ENCODE results near the gene FADS3.

FADS3 gene

DNA sequence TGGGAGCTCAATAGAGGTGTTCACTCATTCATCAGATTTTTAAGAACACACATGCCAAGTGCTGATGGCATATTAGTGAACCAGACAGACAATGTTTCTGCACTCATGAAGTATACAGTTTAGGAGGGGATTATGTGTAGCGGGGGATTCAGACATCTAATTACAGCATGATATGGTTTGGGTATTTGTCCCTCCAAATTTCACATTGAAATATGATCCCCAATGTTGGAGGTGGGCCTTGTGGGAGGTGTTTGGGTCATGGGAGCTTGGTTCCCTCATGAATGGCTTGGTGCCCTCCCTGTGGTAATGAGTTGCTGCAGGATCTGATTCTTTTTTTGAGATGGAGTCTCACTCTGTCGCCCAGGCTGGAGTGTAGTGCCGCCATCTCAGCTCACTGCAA, 34.9 kb upstream of the FADS3 start:
- in situ Hi-C loops (cut with MboI; ENCODE audit: low pct_unique_long_range_greater_than_20kb, low sequenced_read_pairs, unreplicated experiment), result no loop called here
- TF ChIP-seq, protein P1, sequence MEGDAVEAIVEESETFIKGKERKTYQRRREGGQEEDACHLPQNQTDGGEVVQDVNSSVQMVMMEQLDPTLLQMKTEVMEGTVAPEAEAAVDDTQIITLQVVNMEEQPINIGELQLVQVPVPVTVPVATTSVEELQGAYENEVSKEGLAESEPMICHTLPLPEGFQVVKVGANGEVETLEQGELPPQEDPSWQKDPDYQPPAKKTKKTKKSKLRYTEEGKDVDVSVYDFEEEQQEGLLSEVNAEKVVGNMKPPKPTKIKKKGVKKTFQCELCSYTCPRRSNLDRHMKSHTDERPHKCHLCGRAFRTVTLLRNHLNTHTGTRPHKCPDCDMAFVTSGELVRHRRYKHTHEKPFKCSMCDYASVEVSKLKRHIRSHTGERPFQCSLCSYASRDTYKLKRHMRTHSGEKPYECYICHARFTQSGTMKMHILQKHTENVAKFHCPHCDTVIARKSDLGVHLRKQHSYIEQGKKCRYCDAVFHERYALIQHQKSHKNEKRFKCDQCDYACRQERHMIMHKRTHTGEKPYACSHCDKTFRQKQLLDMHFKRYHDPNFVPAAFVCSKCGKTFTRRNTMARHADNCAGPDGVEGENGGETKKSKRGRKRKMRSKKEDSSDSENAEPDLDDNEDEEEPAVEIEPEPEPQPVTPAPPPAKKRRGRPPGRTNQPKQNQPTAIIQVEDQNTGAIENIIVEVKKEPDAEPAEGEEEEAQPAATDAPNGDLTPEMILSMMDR (IDR thresholded peaks at IDR 0.05; ENCODE audit: extremely low read depth, insufficient read depth, missing control alignments), result no peak
- no peak for DNase-seq (ENCODE audit: low spot score)

DNA sequence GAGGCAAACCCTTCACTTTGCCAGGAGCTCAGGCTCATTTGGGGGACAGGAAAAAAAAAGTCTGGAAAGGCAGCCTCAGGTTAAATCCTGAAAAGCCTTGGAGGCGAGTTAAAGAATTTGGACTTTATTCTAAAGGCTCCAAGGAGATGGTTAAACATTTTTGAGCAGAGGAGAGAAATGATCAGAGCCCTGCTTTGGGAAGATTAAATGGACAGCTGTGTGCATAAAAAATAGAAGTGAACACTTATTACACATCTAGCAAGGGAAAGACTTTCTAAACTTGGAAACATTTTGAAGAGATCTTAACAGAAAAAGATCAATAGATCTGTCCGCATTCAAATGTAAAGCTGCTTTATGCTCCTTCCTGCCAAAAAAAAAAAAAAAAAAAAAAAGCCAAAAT, 34.4 kb upstream of the FADS3 start:
- in situ Hi-C loops (cut with MboI; ENCODE audit: low pct_unique_long_range_greater_than_20kb, low sequenced_read_pairs, unreplicated experiment), result no loop called here
- TF ChIP-seq, protein P1 (IDR thresholded peaks at IDR 0.05; ENCODE audit: extremely low read depth, insufficient read depth, missing control alignments), result no peak
- DNase-seq (ENCODE audit: low spot score), result no peak

DNA sequence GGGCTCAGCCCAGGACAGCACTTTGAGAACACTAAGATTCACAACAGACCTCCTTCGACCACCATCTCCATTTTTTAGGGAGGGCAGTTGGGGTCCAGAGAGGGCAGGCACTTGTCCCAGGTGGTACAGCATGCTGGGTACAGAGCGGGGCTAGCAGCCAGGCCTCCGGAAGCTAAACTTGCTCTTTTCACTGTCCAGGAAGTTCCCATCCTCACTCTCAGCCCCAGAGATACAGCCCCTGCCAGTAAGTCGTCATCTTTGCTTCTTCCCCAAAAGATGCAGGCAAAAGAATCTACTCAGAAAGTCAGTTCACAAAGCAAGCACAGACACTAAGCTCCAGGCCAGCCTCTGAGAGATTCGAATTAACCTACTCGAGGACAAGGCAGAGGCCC, 32.7 kb upstream of the FADS3 start:
- DNase-seq (ENCODE audit: low spot score), result no peak
- TF ChIP-seq, protein P1 (IDR thresholded peaks at IDR 0.05; ENCODE audit: extremely low read depth, insufficient read depth, missing control alignments), result no peak
- in situ Hi-C loops (cut with MboI; ENCODE audit: low pct_unique_long_range_greater_than_20kb, low sequenced_read_pairs, unreplicated experiment), result no loop called here

DNA sequence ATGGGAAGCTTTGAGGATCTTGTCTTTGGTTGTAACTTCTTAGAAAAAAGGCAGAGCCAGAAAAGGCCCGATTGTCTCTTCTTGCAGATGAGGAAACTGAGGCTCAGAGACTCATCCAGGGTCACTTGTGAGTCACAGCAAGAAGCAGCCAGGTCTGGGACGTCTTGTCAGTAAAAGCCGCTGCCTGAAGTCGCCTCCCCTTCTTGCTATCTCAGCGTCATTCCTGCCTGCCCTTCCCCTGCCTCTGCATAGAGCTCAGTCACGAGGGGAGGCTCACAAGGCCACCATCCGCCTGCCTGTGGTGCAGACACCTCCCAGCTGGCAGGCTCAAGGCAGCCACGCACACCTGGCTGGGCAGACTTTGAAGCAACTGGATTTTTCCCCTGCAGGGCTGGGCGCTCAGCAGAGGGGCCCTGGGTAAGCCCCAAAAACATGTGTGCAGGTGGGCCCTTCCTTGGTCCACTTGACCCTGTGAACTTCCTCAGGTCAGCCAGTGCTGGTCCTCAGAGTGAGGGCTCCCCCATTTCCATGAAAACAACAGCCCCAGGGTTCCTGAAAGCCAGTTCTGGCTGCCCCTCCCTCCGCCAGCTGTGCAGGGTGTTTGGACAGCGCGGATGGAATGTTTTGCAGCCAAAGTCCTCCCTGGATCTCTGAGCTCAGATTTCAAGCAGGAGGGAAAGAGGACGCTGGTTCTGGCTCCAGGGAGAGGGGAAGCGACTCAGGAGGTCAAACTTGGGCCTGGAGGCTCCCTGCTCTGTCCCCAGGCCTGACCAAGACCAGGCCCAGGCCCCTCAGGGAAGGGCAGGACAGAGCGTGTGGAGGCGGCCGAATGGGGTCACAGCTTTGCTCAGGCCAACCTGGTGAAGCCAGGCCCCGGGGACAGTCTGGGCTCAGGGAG, 32.1 kb upstream of the FADS3 start:
- in situ Hi-C loops (cut with MboI; ENCODE audit: low pct_unique_long_range_greater_than_20kb, low sequenced_read_pairs, unreplicated experiment), result no loop called here

DNA sequence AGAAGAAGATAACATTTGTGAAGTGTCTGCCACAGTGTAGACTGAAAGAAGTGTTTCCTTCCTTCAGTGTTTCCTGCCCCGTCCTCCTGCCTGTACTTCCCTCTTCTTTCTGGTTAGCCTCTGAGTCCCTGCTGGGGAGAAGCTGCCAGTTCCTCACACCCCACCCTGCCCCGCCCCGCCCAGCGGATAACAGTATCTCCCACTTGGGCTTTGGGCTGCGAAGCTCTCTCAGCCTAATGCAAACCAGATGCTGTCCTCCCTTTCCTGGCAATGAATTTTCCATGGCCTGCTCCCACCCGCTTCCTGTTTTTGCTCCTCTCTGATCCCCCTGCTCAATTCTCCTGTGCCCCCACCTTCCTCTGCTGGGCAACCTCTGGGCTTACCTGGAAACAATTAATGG, 31.2 kb upstream of the FADS3 start:
- DNase-seq (ENCODE audit: low spot score), result no peak
- in situ Hi-C loops (cut with MboI; ENCODE audit: low pct_unique_long_range_greater_than_20kb, low sequenced_read_pairs, unreplicated experiment), result no loop called here
- TF ChIP-seq, protein P1 (IDR thresholded peaks at IDR 0.05; ENCODE audit: extremely low read depth, insufficient read depth, missing control alignments), result no peak

More for the DNA sequence above, 32.1 kb upstream of the FADS3 start:
- DNase-seq (ENCODE audit: low spot score), result no peak
- TF ChIP-seq, protein P1 (IDR thresholded peaks at IDR 0.05; ENCODE audit: extremely low read depth, insufficient read depth, missing control alignments), result no peak

DNA sequence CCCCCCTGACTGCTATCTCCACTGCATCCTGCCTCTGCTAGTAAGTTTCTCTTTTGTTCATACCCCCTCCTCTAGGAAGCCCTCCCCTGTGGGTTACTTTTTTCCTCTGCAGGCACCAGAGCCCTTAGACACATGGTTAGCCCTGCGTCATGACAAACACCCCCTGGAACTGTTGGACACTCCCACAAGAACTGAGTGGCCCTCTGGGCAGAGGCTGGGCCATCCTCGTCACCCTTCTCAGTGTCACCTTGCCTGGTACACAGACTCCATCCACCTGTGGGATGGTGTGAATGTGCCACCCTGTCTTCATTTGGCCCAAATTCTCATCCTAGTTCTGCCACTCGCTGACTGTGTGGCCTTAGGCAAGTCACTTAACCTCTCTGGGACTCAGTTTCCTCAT, 30.1 kb upstream of the FADS3 start:
- no peak for DNase-seq (ENCODE audit: low spot score)
- in situ Hi-C loops (cut with MboI; ENCODE audit: low pct_unique_long_range_greater_than_20kb, low sequenced_read_pairs, unreplicated experiment), result no loop called here
- TF ChIP-seq, protein P1 (IDR thresholded peaks at IDR 0.05; ENCODE audit: extremely low read depth, insufficient read depth, missing control alignments), result no peak

Measured in GM13977 (cell line).